ENCODE measurements around the gene NRSN1.

NRSN1 gene

GRCh38 chr6:24193364-24193763 lies 67.3 kb downstream of the NRSN1 start (continued):
- TF ChIP-seq ZNF600 (tag by site-specific recombination; IDR thresholded peaks at IDR 0.05): no peak

GRCh38 chr6:24194978-24195700 lies 69.1 kb downstream of the NRSN1 start:
- H3K4me1 ChIP-seq (ENCODE audit: control insufficient read depth, insufficient read depth, low read length): no peaks in the 10 kb centered on the region
- no peaks in the 10 kb centered on the region for H3K36me3 ChIP-seq (ENCODE audit: control insufficient read depth in 2 of 2, insufficient read depth in 1 of 2, low read length in 2 of 2)
- H3K27ac ChIP-seq (ENCODE audit: extremely low read depth, low read depth, low read length): no peak overlapping the region
- TF ChIP-seq ZBTB17 (tag by site-specific recombination; IDR thresholded peaks at IDR 0.05): no peak
- TF ChIP-seq ZNF580 (tag by site-specific recombination; IDR thresholded peaks at IDR 0.05): no peak
- no peak for TF ChIP-seq ZNF121 (tag by site-specific recombination; IDR thresholded peaks at IDR 0.05)
- no peak for TF ChIP-seq MZF1 (tag by site-specific recombination; IDR thresholded peaks at IDR 0.05; ENCODE audit: borderline replicate concordance)
- no peak for TF ChIP-seq ZNF174 (tag by site-specific recombination; IDR thresholded peaks at IDR 0.05)
- TF ChIP-seq ZNF184 (tag by site-specific recombination; IDR thresholded peaks at IDR 0.05): no peak
- no peak for TF ChIP-seq ZBTB11 (tag by site-specific recombination; conservative IDR thresholded peaks at IDR 0.05; ENCODE audit: low read depth)
- TF ChIP-seq ZNF792 (tag by site-specific recombination; IDR thresholded peaks at IDR 0.05): no peak
- TF ChIP-seq ZNF112 (tag by site-specific recombination; IDR thresholded peaks at IDR 0.05): no peak
- TF ChIP-seq IKZF3 (tag by site-specific recombination; IDR thresholded peaks at IDR 0.05): no peak
- TF ChIP-seq ZFP3 (tag by site-specific recombination; IDR thresholded peaks at IDR 0.05; ENCODE audit: low read depth): no peak
- no peak for TF ChIP-seq ZNF280C (tag by site-specific recombination; IDR thresholded peaks at IDR 0.05)
- no peak for TF ChIP-seq KLF10 (tag by site-specific recombination; IDR thresholded peaks at IDR 0.05)
- no peak overlapping the region for H3K4me3 ChIP-seq (ENCODE audit: low read depth, low read length)
- H3K9me3 ChIP-seq (ENCODE audit: control insufficient read depth, insufficient read depth, low read depth, low read length): no peaks in the 10 kb centered on the region
- POLR2A ChIA-PET: no interaction called here
- CTCF ChIA-PET: interaction anchor here (2.6 kb wide), 1 partner anchor 10 kb away, joined by 12 read pairs; no protein-coding TSS in a partner anchor

GRCh38 chr6:24195836-24196597 lies 70.0 kb downstream of the NRSN1 start:
- H3K9me3 ChIP-seq (ENCODE audit: control insufficient read depth, insufficient read depth, low read depth, low read length): no peaks in the 10 kb centered on the region
- POLR2A ChIA-PET: no interaction called here
- H3K4me3 ChIP-seq (ENCODE audit: low read depth, low read length): no peak overlapping the region
- H3K4me1 ChIP-seq (ENCODE audit: control insufficient read depth, insufficient read depth, low read length): no peaks in the 10 kb centered on the region
- no peak overlapping the region for H3K27ac ChIP-seq (ENCODE audit: extremely low read depth, low read depth, low read length)
- CTCF ChIA-PET: interaction anchor here (2.6 kb wide), 1 partner anchor 9 kb away, joined by 12 read pairs; no protein-coding TSS in a partner anchor
- no peaks in the 10 kb centered on the region for H3K36me3 ChIP-seq (ENCODE audit: control insufficient read depth in 2 of 2, insufficient read depth in 1 of 2, low read length in 2 of 2)
- no peak for TF ChIP-seq REPIN1 (tag by site-specific recombination; IDR thresholded peaks at IDR 0.05; ENCODE audit: low read depth)
- TF ChIP-seq BCL11A (tag by site-specific recombination; IDR thresholded peaks at IDR 0.05; ENCODE audit: low read depth): no peak
- no peak for TF ChIP-seq ZNF184 (tag by site-specific recombination; IDR thresholded peaks at IDR 0.05)
- no peak for TF ChIP-seq ZSCAN30 (tag by site-specific recombination; IDR thresholded peaks at IDR 0.05)
- no peak for TF ChIP-seq TRIM28 (IDR thresholded peaks at IDR 0.05; ENCODE audit: borderline replicate concordance, low read length)
- no peak for TF ChIP-seq MEIS1 (CRISPR knock-in tag; IDR thresholded peaks at IDR 0.05; ENCODE audit: borderline replicate concordance)
- TF ChIP-seq HOXD13 (CRISPR knock-in tag; IDR thresholded peaks at IDR 0.05; ENCODE audit: borderline replicate concordance): no peak
- TF ChIP-seq ZNF221 (tag by site-specific recombination; IDR thresholded peaks at IDR 0.05; ENCODE audit: borderline replicate concordance): no peak
- TF ChIP-seq ZNF423 (tag by site-specific recombination; IDR thresholded peaks at IDR 0.05): no peak
- TF ChIP-seq HOXC10 (CRISPR knock-in tag; IDR thresholded peaks at IDR 0.05): no peak
- TF ChIP-seq ZNF473 (tag by site-specific recombination; IDR thresholded peaks at IDR 0.05): no peak
- TF ChIP-seq ZNF501 (tag by site-specific recombination; IDR thresholded peaks at IDR 0.05): no peak
- no peak for TF ChIP-seq SP7 (tag by site-specific recombination; IDR thresholded peaks at IDR 0.05)
- TF ChIP-seq ZNF621 (tag by site-specific recombination; IDR thresholded peaks at IDR 0.05): no peak
- no peak for TF ChIP-seq ZNF624 (tag by site-specific recombination; IDR thresholded peaks at IDR 0.05)

Data from HEK293 (cell line).